HCT116 (cell line): ENCODE results near the gene GRID2.

Source experiments
- CTCF ChIP-seq, 3 experiments: fragments of 200-600 bp in 1 of 3; sonication (generic) in 1 of 3; IDR thresholded peaks in 2 of 3; conservative IDR thresholded peaks in 1 of 3; 2 replicates each; pipeline ENCODE4 v1.5.1; 2012 to 2017; ENCODE audit warnings: low read depth in 2 of 3, low read length in 2 of 3, antibody characterized with exemption in 1 of 3, borderline replicate concordance in 1 of 3, control low read depth in 1 of 3, mild to moderate bottlenecking in 1 of 3, mixed read lengths in 1 of 3, mixed run types in 1 of 3, moderate library complexity in 1 of 3; ENCODE audit not compliant: insufficient read depth in 1 of 3
- EZH2phosphoT487 ChIP-seq: fragments of 200-600 bp; IDR thresholded peaks from 2 replicates; pipeline ENCODE4 v1.6.1; 2018; ENCODE audit warnings: antibody characterized with exemption, borderline replicate concordance
- POLR2A ChIP-seq: IDR thresholded peaks from 2 replicates; pipeline ENCODE4 v1.7.0; 2011; ENCODE audit warnings: borderline replicate concordance; ENCODE audit not compliant: insufficient read depth, insufficient read length; ENCODE audit errors: extremely low read depth
- POLR2AphosphoS5 ChIP-seq: IDR thresholded peaks from 2 replicates; pipeline ENCODE4 v1.6.1; 2011; ENCODE audit warnings: mild to moderate bottlenecking, low read depth, low read length, moderate library complexity
- TF ChIP-seq, protein P1 (sequence below): IDR thresholded peaks from 2 replicates; pipeline ENCODE4 v1.6.1; 2012

DNA sequence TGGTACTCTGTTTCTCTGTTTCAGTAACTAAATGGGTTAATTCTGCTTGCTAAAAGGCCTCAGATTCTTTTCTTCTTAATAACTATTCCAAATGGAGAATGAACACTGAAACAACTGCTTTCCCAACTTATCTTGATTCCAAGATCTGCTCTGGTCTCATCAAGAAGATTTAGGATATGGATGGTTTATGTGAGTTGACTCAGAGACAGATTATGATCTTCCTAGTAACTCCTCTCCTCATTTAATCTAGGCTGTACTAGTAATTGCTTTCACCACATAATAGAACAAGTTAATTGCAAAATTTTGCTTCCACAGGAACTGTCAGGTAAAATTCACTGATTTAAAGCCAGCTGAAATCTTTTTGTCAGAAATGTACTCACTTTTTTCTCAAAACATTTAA is 537.1 kb downstream of the GRID2 start:
- no peak for TF ChIP-seq CTCF (IDR thresholded peaks at IDR 0.05 in 2 of 3, conservative IDR thresholded peaks at IDR 0.05 in 1 of 3; ENCODE audit: borderline replicate concordance in 1 of 3, insufficient read depth in 1 of 3, low read depth in 2 of 3, low read length in 2 of 3)
- no peak for TF ChIP-seq EZH2phosphoT487
- TF ChIP-seq POLR2AphosphoS5, result no peak
- TF ChIP-seq, protein P1, sequence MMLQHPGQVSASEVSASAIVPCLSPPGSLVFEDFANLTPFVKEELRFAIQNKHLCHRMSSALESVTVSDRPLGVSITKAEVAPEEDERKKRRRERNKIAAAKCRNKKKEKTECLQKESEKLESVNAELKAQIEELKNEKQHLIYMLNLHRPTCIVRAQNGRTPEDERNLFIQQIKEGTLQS, result no peak
- TF ChIP-seq POLR2A, result no peak
